ENCODE measurements around the gene CAMTA1.

Gene CAMTA1

DNA sequence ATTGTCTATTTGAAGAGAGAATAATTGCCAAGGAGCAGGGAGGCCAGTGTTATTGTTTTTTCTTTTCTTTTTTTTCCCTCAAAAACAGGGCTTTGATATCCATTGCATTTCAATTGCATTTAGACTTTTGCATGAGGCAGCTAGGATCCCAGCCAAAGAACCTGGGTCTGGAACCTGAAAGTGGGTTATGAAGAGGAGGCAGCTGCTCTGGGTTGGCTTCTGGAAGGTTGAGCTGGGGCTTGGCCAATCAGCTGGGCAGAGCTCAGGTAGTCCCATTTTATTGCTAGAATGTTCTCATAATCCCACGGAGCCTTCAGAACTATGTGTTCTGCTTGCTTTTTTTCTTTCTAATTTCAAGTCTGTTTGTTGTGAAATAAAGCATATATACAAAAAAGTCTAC, 218.9 kb downstream of the CAMTA1 start:
- no peak for DNase-seq (ENCODE audit: low read depth, low spot score)

DNA sequence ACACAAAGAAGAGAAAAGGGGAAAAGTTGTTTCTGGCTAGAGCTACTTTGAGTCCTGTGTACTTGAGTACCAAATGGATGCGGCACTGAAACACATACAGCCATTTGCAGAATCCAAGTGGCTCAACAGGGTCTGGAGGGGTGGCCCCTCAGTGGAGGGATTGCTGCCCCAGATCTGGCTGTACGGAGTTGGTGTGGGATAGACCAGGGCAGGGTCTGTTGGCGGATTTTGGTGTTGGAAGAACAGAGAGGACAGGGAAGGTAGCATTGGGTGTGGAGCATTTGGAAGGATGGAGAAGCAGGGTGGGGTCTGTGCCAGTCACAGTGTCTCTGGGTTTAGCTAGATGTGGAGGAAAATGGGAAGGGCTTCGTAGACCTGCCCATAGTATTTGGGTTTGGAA, 220.5 kb downstream of the CAMTA1 start:
- DNase-seq (ENCODE audit: low read depth, low spot score) = no peak

DNA sequence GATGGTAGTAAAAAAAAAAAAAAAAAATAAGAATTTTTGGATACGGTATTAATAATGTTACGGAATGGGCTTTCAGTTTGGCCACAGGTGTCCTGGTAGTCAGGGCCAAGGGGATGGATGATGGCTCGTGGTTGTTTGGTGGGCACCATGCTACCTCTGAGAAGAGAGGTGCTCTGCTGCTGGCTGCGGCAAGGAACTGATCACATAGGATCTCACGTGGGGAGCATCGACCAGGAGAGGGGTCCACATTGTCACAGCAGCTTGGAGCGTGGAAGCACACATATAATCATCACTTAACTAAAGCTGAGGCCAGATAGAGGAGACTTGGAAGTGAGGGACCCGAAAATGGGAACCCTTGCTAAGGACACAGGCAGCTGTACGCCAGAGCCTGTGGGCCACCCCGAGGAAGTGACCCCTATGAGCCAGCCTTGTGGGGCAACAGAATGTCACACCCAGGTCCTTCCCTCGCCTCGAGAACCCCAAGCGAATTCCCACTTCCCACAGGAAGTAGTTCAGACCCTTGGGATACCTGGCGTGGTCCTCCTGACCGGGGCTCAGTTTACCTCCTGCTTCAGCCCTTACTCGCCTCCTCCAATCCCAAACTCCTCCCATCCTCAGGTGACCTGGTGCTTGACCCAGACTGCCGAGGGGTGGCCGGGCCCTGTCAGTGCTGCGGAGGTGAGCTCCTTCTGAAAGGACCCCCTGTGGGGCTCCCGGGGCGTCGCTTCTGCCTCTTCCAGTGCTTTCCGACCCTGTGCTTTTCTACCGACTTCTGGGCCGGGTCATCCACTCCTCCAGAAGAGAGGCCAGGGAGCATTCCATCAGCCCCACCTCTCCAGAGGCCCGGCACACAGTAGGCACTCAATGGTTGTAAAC, 222.0 kb downstream of the CAMTA1 start:
- no peak for DNase-seq (ENCODE audit: low read depth, low spot score)

DNA sequence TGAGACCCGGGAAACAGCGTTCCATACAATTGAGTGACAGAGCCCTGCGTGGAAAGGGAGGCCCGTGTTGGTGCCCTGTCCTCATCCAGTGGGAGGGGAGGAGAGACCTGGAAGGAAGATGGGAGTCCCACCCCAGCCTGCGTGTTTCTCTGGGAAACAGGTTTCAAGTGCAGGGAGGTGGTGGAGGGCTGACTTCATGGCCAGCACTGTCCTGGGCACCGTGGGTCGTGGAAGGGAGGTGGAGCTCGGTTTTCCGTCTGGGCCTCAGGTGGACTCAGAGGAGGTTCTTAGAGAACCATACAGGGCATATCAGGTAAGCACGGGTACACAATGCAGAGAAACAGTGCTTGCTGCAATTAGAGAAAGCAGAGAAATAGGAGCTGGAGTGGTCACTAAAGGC, 222.6 kb downstream of the CAMTA1 start:
- DNase-seq (ENCODE audit: low read depth, low spot score) = no peak

DNA sequence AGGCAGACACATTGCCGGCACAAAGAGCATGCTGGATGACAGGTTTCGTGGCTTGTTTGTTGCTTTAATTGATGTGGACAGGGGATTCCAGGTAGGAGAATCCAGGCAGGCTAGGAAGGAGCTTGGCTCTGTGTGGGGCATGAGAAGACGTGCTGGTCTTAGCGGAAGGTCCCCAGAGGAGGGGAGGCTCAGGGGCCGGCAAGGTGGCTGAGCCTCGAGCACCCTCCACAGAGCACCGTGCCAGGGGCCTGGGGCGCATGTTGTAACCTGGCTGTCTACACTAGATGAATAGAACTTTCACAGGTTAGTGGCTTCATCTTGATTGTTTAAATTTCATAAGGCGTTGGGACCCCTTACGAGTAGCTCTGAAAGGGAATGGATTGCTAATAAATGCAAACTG, 223.1 kb downstream of the CAMTA1 start:
- no peak for DNase-seq (ENCODE audit: low read depth, low spot score)

DNA sequence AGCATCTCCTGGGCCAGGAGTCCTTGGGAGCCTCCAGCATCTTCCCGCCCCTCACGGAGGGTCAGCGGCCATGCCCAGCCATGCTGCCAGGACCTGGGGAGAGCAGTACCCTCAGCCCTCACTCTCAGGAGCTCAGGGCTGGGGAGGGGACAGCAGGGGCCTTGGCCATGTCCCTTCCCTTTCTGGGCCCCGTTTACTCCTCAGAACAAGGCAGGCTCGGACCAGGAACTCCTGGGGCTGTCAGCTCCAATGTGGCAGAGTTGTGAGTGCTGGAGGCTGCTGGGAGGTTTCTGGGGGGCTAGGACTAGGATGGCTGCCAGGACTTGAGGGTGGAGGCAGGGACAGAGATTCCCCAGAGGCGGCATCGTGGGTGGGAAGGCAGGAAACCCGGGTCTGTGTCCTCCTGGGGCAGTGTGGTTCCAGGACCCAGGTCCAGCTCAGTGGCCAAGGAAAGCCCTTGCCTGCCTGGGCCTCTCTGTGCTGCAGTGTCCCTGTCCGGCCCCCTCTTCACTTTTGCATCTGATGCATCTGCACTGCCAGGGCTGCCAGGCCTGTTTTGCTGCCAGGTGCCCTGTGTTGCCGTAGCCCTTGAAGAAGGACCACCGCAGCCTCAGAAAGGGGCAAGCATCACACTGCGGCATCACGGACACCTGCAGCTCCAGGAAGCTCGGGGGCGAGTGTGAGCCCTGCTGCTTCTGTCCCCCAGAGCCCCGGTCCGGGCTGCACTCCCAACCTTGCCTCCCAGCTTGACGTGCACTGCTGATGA, 223.9 kb downstream of the CAMTA1 start:
- DNase-seq (ENCODE audit: low read depth, low spot score) = no peak

DNA sequence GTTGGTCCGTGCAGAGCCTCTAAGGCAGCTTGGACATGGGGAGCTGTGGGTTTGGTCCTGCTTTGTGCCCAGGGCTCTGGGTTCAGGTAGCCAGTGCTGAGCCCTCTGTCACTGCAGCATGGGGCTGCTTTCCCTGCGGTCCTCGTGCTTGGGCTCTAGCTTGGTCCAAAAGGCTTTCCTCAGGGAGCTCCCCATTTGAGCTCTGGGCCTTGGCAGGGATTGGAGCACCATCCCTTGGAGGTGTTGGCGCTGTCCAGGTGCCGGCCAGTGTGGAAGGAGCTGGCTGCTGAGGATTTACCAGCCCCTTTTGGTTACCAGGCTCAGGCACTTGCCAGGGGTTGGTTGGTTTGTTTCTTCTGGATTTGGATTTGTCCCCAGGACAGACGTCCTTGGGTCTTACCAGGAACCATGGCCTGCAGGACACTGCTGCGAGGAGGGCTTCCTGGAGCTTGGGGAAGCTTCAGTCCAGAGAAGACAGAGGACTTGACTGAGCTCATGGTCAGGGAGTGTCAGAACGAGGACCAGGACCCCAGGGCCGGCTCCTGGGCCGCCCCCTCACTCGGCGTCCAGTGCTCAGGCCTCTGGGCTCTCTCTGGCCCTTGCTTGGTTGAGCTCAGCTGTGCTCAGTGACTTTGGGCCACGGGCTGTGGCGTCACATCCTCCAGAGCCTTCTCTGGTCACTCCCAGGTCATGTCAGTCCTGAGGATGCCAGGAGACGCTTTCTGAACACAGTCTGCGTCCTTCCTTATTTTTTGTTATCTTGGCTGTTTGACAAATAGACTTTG, 224.7 kb downstream of the CAMTA1 start:
- DNase-seq (ENCODE audit: low read depth, low spot score) = no peak

DNA sequence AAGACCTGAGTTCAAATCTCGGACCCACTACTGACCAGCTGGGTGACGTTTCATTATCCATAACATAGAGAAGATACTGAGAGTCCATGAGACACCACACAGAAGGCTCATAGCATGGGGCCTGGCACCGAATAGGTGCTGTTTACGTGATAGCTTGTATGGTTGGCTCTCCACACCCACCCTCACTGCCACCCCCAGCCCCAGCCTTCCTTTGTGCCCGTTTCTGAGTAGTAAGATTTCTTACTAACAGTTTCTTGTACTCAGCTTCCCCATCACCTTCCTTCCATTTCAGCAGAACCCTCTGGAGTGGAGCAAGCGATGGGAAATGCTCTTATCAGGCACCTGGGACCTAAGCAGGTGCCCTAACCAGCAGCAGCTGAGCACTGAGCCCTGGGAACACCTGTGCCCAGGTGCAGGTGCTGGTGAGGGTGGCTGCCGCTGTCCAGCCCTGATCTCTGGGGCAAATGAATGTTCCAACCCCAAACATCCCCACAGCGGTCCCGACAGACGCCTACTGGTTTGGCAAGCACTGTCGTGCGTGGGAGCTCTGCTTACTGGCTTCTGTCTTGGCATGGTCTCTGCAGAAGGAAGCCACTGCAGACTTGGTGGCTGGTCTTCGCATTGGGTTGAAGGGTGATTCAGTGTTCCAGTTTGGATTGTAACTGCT, 225.4 kb downstream of the CAMTA1 start:
- no peak for DNase-seq (ENCODE audit: low read depth, low spot score)

DNA sequence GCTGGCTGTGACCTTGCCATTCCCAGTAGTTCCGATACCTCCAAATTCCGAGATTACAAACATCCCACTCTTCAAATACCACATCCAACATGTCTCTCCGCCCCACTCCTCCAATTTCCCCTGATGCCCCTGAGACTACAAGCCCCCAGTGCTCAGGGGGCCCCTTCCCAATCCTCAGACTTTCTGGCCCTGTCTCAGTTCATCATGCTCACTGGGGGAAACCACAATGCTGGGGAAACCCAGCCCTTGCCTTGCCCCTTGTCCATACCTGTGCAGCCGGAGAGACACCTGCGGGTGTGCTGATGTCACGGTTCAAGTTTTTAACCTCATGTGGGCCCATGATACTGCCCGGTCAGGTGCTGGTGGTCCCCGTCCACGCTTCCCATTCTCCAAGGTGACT, 226.6 kb downstream of the CAMTA1 start:
- DNase-seq (ENCODE audit: low read depth, low spot score) = no peak

DNA sequence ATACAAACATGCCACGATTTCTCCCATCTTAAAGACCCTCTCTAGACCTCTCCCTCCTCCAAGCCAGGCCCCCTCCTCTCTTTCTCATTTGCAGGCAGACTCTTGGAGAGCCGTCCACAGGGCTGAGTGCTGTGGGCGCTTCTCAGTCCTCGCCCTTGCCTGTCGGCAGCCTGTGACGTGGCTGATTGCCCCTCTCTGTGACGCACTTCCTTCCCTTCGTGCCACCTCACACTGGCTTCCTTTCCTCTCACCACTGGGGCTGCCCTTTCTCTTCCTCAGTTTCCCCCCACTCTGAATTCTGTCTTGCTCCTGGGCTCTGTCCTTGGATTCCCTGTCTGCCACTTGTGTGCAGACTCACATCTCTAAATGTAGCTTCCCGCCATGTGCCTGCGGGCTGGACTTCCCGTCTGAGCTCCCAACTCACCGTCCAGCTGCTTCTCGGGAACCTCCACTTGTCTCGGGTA, 227.2 kb downstream of the CAMTA1 start:
- DNase-seq (ENCODE audit: low read depth, low spot score) = no peak

DNA sequence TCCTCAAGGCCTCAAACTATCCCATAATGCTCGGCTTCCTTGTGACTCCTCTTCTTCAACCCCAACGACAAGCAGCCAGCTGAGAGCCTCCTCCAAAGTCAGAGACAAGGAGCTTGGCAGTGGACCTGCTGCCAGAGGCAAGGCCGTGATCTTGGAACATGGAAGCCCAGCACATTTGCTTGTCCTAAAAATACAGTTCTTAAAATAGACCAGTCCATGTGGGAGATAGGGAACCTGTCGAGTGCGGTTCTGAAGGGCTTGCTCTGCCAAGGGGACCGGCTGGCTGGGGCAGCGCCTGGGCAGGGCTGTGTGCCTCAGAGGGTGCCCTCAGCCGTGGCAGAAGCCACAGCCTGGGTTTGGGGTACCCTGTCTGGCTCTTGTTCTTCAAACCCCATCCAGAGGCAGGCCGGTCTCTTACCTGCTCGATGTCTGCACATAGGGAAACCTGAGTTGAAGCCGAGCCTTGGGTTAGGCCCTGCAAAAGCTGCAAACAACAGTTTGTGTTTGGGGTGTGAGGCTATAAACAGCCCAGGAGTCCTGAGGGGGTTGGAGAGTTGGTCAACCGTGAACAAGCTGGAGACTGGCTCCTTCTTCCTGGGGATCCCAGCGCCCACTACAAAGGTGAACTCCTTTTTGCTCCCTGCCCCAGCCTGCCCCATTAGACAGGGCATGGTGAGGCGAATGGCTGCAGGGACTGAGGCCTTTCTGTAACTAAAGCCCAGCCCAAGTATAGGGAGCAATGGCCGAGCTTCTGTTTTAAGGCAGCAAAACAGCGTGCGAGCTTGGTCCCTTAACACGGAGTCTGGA, 228.8 kb downstream of the CAMTA1 start:
- DNase-seq (ENCODE audit: low read depth, low spot score) = no peak

DNA sequence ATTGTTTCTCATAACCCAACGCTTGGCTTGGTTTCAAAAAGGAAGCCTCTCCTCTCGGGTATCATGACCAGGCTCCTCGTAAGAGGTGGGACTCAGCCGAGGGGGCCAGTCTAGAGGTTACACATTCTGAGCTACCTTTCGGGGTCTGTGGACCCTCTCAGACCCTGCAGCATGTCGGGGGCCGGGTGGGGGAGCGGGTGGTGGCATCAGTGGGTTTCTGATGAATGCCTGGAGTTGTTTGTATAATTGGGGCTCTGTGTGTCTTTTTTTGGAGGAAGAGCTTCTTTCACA, 229.3 kb downstream of the CAMTA1 start:
- DNase-seq (ENCODE audit: low read depth, low spot score) = no peak

DNA sequence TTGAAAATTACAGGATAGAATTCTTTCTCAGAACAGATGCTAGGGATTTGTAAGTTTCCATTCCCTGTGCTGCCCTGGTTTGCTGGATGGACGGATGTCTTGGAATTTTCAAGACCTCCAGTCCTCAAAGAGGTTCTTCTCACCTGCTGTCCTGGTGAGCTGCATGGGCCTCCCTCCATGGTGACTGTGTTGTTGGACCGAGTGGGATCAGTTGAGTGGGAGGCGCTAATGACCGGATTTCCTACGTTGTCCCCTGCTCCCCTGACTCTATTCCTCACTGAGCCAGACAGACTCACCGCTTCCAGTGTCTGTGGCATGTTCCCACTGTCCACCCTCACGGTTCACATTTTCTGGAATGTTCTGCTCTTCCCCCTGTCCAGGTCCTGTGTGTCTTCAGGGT, 229.8 kb downstream of the CAMTA1 start:
- no peak for DNase-seq (ENCODE audit: low read depth, low spot score)

DNA sequence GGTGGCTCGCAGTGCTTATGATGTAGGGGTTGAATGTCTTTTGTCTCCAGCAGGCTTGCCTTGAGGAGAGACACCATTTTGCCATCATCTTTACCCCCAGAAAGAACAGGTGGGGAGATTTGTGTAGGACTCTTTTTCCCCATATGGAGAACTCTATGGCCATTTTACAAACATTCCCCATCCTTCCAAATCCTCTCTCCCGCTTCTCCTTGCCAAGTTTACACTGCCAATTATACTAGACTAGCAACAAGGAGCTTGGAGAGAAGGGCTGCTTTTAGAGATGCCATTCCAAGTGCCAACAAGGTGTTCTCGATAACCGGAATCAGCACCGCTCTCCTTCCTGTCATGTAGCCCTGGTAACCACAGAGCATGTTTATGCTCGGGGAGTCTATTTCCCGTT, 233.1 kb downstream of the CAMTA1 start:
- no peak for DNase-seq (ENCODE audit: low read depth, low spot score)

DNA sequence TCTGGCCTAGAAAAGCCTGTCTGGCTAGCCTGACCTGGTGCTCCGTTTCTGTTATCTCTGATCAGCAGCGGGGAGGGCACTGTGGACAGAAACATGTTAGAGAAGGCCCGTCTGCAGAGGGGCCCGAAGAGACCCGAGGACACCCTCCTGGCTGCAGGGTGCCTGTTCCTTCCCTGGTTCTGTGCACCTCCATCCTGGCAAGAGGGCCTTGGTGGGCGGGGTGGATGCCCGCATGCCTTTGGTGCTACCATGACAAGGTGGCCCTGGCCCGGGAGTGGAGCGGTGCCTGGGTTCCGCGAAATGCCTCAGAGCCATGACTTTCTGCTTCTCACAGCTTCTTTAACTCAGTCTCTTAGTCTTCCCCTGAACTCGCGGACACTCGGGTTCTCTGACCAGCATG, 233.6 kb downstream of the CAMTA1 start:
- no peak for DNase-seq (ENCODE audit: low read depth, low spot score)

DNA sequence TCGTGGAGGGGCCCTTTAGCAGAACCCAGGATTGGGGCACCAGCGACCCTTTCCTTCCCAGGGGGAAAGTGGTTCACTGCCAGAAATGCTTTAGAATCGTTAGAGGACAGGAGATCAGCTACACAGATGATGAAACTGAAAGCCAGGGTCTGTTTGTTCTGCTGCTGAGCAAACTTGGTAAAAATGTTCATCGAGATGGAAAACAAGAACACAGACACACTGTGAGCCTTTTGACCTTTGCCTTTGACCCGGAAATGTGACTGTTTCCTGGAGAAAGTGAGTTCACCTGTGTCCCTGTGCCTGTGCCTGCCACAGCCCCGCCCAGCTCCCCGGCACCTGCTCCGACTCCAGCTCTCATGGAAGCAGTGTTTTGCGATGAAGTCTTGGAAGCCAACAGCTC, 234.3 kb downstream of the CAMTA1 start:
- no peak for DNase-seq (ENCODE audit: low read depth, low spot score)

DNA sequence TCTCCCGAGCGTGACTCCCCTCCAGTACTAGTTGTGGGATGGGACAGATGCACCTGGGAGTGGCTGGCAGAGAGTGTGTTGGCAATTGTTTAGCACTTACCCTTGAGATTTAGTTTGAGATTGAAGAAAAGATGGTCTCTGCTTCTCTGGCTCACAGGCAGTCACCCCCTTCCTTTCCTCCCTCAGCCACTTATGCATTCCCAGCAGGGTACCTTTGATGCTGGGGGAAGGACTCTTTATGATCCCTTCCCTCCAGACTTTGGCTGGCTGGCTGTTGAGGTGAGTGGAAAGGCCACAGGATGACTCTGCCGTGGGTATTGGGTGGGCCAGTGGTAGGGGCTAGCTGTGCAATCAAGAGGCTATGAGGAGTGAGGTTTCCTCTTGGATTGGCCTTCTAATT, 236.8 kb downstream of the CAMTA1 start:
- no peak for DNase-seq (ENCODE audit: low read depth, low spot score)

DNA sequence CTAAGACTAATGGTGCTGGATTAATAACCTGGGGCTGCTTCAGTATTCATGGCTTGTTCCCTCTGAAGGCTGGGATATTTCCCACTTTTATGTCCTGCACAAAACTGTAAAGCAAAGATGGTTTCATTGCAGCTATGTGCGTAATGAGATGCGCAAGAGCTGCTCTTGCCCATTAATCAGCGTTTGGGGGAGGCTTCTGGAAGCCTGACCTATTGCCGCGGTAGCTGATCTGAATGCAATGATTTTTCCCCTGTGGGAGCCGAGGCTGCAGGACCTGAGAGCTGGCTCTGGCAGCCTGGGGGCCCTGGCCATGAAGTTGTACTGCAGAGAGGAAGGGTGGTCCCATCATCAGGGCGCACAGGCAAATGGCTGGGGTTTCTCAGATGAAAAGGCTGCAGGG, 239.8 kb downstream of the CAMTA1 start:
- no peak for DNase-seq (ENCODE audit: low read depth, low spot score)

DNA sequence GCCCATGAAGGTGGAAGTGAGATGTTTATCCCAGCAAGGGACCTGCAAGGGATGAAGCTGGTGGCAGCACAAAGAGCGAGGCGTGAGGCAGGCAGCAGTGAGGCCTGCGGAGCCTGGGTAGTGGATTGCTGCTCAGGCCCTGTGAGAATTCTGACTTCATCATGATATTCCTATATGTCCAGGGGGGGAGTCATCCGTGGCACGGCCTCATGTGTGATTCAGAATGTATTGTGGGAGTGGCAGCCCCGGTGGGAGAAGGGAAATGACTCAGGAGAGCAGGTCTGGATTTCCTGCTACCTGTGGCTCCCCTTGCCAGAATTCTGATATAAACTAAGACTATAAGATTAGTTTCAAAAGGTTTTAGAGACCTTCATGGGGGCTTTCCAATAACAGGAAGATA, 240.9 kb downstream of the CAMTA1 start:
- no peak for DNase-seq (ENCODE audit: low read depth, low spot score)

DNA sequence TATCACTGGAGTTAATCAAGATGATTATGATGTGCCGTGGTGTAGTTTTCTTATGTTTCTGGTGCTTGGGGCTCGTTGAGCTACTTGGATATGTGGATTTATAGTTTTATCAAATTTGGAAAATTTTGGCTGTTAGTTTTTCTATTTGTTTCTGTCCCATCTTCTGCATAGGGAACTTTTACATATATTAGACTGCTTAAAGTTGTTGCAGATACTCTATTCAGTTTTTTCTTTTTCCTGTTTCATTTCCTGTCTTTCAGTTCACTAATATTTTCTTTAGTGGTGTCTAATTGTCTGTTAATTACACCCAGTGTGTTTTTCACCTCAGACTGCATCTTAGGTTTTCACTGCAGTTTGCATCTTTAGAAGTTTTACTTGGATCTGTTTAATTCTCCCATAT, 247.7 kb downstream of the CAMTA1 start:
- no peak for DNase-seq (ENCODE audit: low read depth, low spot score)

DNA sequence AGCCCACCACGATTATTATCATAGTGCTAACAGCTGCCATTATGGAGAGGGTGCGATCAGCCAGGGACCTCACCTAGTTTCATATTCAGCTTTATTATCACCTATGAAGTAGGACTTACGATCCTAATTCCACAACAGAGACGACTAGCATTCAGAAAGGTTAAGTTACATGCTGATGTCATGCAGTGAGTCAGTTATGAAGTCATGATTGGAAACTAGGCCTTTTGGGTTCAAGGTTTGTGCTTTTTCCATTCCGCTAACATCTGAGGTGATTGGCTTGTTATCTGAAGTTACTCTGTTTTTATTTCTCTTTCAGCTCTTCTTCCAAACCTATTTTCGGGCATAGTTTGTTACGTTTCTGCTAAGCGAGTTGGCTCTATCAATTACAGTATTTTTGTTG, 251.1 kb downstream of the CAMTA1 start:
- DNase-seq (ENCODE audit: low read depth, low spot score) = no peak
